GM04503 (cell line): ENCODE results near the gene CLCN3.
"Not testable (repeated sequence)": the region's sequence is repeated elsewhere in the genome, so short reads cannot be mapped to it uniquely, and the experiment has no call there.

Experiments used
- DNase-seq: peaks from one replicate; pipeline ENCODE4 v3.0.0-alpha.2; 2012; ENCODE audit warnings: low read depth

The CLCN3 gene

DNA sequence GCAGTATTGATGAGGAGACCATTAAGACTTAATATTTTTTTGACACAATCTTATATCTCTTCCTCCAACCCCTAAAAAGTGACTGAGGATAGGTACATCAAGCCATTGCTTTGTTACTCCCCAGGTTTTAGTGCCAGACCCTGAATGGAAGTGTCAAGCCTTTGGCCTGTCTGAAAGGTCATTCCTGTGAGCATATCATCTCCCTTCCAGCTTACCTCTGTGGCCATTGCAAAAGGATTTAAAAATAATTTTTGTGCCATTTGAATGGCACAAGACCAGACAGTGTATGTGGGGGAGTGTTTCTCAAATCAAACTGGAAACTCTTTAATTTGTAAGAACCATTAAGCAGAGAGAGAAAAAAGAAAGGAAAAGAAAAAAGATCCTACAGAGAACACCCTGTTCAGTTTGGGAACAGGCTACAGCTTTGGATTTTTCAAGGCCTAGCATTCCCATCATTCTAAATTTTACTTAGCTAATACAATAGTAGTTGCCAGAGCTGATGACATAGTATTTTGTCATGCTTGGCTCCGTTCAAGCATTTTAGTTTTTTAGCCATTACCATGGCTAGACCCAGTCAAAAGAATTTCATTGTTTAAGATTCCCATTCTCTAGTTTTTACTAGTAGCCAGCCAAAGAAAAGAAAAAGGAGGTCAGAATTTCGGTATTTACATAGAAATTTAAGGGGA lies 87.7 kb downstream of the CLCN3 start:
- DNase-seq: no peak

DNA sequence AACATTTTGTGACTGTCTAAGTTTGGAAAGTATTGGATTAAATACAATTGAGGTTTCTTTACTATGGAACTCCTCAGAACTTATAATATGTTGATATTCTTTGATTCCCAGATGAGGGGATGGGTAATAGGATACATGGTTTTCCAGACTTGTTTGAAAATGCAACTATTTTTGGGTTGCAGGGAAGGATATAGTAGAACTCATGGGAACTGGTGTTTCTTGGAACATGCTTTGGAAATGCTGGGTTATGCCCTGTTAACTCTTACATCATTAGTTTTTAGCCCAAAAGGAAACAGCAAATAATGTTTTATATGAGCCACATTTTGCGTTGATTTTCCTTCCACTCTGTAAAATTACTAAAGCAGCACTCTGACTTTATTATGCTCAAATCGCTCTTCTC lies 95.4 kb downstream of the CLCN3 start:
- DNase-seq: no peak

DNA sequence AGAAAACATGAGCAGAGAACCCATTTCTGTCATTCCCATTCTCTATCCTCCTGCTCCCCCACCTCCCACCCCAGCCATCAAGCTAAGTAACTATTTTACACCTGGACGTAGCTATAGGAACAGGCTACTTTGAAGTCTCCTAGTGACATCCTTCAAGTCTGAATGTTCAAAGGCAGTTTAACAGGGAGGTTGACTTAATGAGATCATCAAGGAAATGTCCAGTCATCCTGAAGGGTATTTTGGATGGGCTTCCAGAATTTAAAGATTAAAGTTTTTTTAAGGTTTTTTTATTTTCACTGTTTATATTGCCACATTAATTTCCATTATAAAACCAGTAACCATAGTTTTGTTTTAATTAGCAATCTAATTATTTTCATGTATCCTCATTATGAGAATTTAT lies 96.3 kb downstream of the CLCN3 start:
- DNase-seq: no peak

DNA sequence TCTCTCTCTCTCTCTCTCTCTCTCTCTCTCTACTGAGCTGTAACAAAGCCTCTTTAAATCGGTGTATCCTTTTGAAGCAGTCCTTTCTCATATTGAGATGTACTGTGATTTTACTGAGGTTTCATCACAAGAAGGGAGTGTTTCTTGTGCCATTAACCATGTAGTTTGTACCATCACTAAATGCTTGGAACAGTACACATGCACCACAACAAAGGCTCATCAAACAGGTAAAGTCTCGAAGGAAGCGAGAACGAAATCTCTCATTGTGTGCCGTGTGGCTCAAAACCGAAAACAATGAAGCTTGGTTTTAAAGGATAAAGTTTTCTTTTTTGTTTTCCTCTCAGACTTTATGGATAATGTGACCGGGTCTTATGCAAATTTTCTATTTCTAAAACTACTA lies 100.2 kb downstream of the CLCN3 start:
- DNase-seq: no peak

DNA sequence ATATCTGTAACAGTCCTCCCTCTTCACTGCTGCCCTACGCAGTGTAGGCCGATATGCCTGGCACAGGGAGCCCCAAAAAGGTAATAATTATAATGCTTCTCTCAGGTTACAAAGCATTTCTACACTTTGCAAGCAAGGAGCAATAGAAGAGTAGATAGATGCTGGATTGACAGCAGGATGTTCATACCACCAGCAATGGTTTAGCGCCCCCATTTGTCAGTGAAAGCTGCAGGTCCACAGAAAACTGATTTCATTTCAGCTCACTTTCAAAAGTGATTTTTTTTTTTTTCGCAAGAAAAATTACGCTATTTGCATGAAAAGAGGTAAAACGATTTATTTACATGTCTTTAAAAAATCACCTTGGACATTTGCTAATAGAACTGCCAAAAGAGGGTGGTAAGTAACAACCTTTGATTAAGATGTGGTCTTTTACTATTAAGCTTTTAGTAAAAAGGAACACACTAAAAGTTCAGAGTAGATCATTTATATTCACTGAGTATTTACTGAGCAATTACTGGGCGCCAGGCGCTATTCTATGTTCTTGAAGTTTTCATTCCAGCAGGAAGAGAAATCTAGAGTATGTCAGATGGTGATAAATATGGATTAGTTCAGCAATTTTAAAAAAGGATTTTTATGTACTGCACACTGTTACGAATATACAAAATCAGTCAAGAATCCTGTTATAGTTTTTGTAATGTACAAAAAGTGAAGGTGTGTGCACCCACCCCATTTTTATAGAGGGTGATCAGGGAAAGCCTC lies 103.0 kb downstream of the CLCN3 start:
- no peak for DNase-seq

DNA sequence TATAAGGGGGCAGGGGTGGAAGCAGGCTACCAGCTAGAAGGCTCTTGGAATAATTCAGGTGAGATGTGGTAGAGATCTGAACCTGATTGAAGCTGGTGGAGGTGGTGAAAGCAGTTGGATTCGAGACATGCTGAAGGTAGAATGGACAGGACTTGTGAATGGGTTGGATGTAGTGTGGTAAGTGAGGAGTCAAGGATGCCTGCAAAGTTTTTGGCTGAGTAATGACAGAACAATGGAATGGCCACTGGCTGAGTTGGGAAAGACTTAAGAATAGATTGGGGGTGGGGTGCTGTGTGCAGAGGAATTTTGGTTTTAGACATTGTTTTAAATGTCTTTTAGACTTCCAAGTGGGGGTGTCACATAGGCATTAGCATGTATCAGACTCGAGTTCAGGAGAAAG lies 103.9 kb downstream of the CLCN3 start:
- peak; percentile 33 for DNase-seq

DNA sequence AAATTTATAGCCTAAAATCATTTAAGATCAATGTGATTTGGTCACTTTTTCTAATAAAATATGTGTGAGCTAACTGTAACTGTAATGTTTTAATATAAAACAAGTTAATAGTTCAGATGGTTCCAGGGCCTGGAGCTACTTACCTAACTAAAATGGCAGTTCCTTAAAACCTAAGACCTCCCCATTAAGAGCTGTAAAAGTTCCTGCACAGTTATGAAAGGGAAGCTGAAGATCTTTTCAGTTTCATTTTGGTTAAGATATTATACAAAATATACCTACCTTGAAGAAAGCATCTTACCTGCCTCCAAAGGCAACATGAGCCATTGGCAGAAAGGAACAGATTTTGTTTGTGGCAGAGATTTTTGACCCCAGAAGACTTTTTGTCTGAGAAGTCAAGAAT lies 107.2 kb downstream of the CLCN3 start:
- no peak for DNase-seq

DNA sequence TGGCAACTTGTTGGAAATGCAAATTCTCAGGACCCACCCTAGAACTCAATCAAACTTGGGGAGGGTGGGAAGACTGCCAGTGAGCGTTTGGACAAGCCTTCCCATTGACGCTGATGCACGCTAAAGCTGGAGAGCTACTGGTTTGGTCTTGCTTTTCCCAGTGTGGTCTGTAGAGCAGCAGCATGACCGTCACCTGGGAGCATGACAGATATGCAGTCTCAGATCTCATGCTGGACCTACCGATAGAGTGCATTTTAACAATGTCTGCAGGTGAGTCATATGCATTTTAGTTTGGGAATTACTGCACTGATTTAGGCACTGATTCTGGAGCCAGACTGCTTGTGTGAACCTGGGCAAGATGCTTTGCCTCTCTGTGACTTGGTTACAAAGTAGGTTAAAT lies 110.2 kb downstream of the CLCN3 start:
- no peak for DNase-seq

DNA sequence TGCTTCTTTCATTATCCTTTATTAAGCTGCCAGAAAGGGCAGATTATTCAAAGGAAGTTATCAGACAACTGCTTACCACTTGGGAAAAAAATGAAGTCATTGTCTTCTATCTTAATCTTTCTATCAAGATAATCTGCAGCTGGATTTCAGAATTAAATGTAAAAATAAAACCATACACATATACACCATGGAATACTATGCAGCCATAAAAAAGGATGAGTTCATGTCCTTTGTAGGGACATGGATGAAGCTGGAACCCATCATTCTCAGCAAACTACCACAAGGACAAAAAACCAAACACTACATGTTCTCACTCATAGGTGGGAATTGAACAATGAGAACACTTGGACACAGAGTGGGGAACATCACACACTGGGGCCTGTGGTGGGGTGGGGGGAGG lies 118.2 kb downstream of the CLCN3 start:
- DNase-seq: not testable (repeated sequence)

DNA sequence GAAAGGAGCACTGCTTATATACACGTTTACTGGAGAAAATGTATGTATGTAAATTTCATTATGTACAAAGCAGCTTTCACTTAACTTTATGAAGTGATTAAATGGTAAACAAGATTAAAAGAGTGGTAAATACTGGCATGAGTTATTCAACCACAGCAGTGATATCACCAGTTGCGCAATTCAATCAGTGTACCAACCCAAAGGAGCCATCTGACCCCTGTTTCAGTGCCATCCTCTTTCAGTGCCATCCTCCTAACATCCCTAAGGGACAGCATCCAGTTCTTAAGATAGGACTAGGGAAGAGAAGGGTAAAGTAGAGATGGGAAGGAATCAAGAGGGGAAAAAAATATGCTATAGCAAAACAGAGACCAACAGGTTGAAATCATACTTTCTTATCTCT lies 121.2 kb downstream of the CLCN3 start:
- no peak for DNase-seq

DNA sequence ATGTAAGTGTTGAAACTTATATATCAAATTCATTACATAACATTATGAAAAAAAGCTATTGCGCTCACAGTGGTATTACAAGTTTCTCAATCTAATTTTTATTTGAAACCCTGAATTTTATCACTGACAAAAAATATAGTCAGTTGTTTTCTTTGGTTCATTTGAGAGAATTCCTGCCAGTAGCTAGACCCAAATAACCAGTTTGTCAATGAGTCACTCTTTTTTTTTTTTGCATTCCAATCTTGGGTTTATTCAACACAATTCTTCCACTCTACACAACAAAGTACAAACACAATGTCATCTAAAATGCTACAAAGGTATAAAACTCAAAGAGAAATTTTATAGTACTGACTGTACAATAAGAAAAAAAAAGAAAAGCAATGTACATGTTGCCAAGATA lies 124.2 kb downstream of the CLCN3 start:
- no peak for DNase-seq

DNA sequence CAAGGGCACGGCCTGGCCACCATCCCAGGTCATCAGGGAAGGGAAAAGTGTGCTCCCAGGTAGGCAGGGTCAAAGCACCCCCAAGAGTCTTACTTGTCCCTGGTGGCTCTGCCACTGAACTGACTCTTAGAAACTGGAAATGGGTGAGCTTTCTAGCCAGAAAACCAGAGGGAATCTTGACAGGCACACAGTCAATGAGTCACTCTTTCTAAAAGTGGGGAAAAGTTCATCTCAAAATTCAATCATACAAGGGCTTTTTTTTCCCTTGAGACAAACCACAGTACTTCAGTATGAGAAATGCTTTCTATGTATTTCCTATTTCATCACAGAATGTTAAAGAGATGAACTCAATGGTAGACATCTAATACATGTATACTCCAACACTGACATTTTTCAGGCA lies 124.9 kb downstream of the CLCN3 start:
- peak; percentile 54 for DNase-seq

DNA sequence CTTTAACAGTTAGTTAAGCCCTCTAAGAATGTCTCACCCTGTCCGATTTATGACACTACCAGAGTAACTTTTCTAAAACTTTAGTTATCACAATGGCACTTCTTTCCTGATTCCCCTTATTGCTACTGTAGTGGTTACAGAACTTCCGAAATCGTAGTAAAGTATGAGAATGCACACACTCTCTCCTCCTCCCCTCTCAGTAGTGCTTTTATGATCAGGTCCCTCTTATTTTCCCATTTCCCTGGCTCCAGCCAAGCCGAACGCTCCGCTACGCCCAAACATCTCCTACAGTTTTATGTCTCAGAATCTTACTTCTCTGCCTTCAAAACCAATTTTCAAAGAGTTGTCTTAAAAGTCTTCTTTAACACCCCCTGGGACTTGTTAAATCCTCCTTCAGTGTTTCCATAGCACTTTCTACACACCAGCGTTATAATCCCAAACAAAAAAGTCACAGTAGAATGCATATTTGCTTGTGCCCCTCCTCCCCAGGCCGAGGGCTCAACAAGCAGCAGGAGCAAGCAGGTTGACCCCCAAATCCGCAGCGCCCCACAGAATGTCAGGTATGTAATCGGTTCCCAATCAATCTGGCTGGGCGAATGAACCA lies 136.7 kb downstream of the CLCN3 start:
- no peak for DNase-seq

DNA sequence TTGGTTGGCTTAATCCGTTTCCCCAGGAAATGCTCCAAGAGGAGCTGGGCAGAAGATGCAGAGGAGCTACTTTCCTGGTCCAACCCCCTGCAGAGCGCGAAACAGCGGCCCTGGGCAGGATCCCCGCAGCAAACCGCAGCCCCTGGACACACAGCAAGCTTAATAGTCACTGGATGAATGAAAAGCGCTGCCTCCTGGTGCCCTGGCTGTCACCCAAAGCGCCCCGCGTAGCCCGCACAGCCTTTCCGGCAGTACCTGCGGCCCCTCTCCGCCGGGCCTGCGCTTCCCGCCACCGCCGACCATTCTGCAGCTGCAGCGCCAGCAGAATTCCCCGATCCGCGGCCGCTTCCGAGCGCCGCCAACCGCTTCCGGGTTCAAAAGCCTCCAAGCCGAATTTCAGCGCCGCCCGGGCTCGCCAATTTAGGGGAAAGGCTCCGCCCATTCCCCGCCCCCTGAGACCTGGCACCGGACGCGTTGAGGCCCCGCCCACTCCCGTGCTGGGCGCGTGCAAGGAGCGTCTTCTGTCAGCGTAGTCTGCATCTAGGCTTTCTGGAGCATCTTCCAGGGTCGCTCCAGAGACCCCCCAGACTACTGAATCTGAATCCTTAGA lies 137.3 kb downstream of the CLCN3 start, which contains the start of gene HPF1:
HPF1 (minus strand) TSS at position 370 of the 610 bp plus-strand sequence; CDS start at position 303, 67 bp downstream.
- DNase-seq: peak; percentile 21

DNA sequence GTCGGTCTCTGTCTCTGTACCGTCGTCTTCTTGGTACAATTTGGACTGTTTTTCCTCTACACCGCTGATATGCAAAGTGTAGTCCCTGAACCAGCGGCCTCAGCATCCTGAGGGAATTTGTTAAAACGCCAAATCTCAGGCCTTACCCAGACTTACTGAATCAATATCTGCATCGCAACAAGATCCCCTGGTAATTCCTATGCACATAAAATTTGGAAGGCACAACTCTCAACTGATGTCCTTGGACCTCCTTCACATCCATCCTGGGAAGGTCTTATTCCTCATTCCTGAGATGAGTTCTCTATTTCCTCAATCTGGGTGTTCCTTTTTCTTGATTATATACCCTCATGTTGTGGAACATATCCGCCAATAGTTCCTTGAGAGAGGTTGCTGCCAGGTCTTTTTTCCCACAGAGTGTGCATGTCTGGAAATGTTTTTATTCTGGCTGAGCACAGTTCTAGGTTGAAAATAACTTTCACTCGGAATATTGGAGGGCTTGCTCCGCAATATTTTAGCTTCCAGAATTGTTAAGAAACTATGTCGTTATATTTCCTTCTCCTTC lies 138.1 kb downstream of the CLCN3 start:
- no peak for DNase-seq

DNA sequence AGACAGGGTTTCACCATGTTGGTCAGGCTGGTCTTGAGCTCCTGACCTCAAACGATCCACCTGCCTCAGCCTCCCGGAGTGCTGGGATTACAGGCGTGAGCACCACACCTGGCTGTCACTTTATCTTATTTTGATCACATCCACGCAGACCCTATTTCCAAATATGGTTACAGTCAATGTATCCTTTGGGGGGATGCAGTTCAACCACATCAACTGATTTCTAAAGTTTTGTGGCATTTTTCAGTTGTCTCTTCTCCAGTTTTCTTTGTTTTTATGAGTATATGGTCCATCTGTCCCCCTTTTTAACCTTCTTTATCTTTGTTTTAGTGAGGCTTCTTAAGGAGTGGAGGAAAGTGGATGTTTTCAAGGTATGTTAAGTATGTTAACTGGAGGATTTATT lies 141.5 kb downstream of the CLCN3 start:
- no peak for DNase-seq

DNA sequence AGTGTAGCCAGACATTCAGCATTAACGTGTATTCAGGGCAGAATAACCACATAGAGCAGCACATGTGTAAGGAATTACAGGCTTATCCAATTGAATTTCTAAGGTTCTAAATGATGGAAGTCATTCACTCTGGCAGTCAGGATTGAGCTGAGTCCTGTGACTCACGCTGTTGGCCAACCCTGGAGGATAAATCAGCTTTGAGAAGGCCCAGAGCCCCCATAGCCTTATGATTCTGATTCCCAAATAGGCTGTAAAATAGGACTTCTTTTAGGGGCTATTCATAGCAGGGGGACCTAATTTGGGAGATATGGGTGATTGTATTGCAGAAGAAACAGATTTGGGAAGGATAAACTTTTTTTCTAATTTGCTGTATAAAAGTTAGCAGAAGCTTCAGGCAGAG lies 145.5 kb downstream of the CLCN3 start:
- no peak for DNase-seq

DNA sequence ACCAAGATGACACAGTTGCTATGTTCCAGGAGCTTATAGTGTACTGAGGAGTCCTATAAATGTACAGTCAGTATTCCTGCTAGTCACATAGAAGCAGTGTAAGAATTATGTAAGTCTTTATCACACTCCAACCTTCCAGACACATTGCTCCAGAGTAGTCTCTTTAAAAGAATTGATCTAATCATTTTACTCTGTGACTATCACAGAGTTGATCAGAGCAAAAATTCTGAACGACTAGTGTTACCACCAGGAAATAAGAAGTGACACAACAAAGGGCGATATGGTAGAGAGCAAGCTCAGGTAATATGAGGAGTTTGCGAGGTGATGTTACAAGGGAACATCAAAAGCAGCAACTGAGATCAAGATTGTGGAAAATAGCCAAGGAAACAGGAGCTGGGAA lies 146.4 kb downstream of the CLCN3 start:
- no peak for DNase-seq

DNA sequence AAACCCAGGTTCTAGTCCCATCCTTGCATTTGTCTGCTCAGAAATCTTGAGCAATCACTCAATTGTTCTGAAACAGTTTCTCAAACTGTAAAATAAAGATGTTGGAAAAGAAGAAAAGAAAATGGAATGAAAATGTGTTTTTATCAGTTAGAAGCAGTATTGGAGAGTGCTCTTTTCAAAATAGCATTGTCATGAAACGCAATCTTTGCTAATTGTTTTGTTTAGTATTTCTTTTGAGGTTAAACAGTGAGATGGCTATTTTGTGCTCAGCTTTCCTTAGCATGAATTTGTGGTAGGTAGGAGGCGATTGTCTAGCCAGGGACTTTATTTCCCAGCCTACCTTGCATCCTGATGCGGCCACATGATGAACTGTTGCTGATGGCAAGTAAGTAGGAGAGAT lies 148.0 kb downstream of the CLCN3 start:
- no peak for DNase-seq

DNA sequence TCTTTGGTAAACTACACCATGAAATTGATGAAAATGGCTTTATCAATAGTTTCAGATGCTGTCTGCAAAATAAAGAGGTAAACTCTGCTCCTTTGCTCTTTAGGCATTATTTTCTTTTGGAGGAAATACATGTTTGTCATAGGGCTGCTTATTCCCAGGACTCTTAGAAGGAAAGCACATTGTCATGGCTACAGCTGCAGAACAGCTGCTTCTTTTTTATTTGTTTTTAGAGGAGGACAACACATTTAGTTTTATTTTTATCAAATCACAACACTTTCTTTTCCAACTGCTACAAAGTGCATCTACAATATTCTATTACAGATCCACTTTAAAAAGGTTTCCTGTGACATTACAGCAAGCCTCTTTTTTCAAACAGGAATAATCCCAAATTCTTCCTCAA lies 150.0 kb downstream of the CLCN3 start:
- no peak for DNase-seq

DNA sequence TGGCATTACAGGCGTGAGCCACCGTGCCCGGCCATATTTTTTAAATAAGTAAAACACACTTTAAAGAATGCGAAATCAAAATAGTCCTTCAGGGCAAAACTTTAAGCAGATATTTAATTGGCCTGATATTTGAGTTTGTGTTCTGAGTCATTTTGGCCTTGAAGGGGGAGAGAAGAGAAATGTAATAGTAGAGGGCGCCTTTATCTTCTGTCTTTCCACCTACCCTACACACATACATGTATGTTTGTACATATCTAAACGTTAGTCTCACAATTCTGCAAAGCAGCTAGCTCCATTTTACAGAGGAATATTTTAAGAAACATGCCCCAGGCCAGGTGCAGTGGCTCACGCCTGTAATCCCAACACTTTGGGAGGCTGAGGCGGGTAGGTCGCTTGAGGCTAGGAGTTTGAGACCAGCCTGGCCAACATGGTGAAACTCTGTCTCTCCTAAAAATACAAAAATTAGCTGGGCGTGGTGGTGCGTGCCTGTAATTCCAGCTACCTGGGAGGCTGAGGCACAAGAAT lies 151.2 kb downstream of the CLCN3 start:
- DNase-seq: not testable (repeated sequence)
